ENCODE measurements around the gene COL9A2. TPM values are rescaled to one million over a fixed set of nuclear protein-coding genes. Genes with fewer than 3 reads are reported as not detected.

COL9A2 gene
- total RNA-seq, 4 donors from 2014 or later = 5.4 to 43.0 (median 14.6) TPM

DNA sequence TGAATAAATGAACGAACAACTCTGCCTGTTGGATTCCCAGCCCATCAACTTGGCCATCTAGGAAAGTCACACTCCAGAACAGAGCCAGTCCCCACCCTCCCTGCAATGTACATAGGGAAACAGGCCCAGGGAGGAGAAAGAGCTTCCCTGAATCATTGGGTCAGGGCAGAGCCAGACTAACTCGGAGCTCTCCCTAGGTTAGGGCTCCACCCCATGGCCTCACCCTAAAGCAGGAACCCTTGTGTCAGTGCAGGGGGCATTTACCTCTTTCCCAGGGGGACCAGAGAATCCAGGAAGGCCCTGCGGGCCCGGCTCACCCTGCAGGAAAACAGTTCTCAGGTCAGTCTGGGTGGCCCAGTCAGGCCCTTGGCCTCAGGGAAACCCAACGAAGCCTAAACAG, 11.6 kb downstream of the COL9A2 start:
- Histone ChIP-seq H3K4me1 (no peaks in the 10 kb centered on the region), H3K27ac (no peak overlapping the region), H3K9me3 (no peaks in the 10 kb centered on the region), H3K36me3 (no peaks in the 10 kb centered on the region), H3K4me3 (no peak overlapping the region), H3K27me3 (no peaks in the 10 kb centered on the region)
- in situ Hi-C loops (cut with MboI; ENCODE audit: low pct_ligation_motif_present in 1 of 4, low pct_unique_long_range_greater_than_20kb in 1 of 4, low sequenced_read_pairs in 3 of 4) (no loop called here), intact Hi-C loops (cut with DNase I; ENCODE audit: low total_unique reads) (no loop called here)
- DNase-seq = no peak
- WGBS, 2 donors (ENCODE audit: low coverage in 1 of 2) = 80% methylated on average over 1 to 5 of the region's 5 CpGs
- TF ChIP-seq EP300 (IDR thresholded peaks at IDR 0.05; ENCODE audit: low read depth) (no peak), POLR2AphosphoS5 (IDR thresholded peaks at IDR 0.05) (no peak)

- H3K36me3 ChIP-seq = no peaks in the 10 kb centered on the region
- WGBS, 2 donors (ENCODE audit: low coverage in 1 of 2) = 90% methylated on average over 30 of the region's 33 CpGs; no CpG with 5 or more reads in 1 of the 2 donors
- DNase-seq = no peak
- intact Hi-C loops (cut with DNase I; ENCODE audit: low total_unique reads) (no loop called here), in situ Hi-C loops (cut with MboI; ENCODE audit: low pct_ligation_motif_present in 1 of 4, low pct_unique_long_range_greater_than_20kb in 1 of 4, low sequenced_read_pairs in 3 of 4) (no loop called here)
- TF ChIP-seq EP300 (IDR thresholded peaks at IDR 0.05; ENCODE audit: low read depth) (no peak), POLR2AphosphoS5 (IDR thresholded peaks at IDR 0.05) (no peak), POLR2A (IDR thresholded peaks at IDR 0.05) (no peak), CTCF (IDR thresholded peaks at IDR 0.05) (no peak)
- no peak overlapping the region for H3K4me3 ChIP-seq
- no peak overlapping the region for H3K27ac ChIP-seq
- H3K27me3 ChIP-seq = no peaks in the 10 kb centered on the region
- H3K4me1 ChIP-seq = no peaks in the 10 kb centered on the region
- no peaks in the 10 kb centered on the region for H3K9me3 ChIP-seq
These were observed 13.3 kb downstream of the COL9A2 start for GRCh38 chr1:40303790-40304189.

GRCh38 chr1:40303051-40303771, 13.9 kb downstream of the COL9A2 start:
- 96% methylated on average over 31 of the region's 38 CpGs; no CpG with 5 or more reads in 1 of the 2 donors for WGBS, 2 donors (ENCODE audit: low coverage in 1 of 2)
- no peaks in the 10 kb centered on the region for H3K27me3 ChIP-seq
- TF ChIP-seq POLR2A (IDR thresholded peaks at IDR 0.05) (no peak), EP300 (IDR thresholded peaks at IDR 0.05; ENCODE audit: low read depth) (no peak), POLR2AphosphoS5 (IDR thresholded peaks at IDR 0.05) (no peak), CTCF (IDR thresholded peaks at IDR 0.05) (no peak)
- intact Hi-C loops (cut with DNase I; ENCODE audit: low total_unique reads) = no loop called here
- H3K9me3 ChIP-seq = no peaks in the 10 kb centered on the region
- H3K36me3 ChIP-seq = no peaks in the 10 kb centered on the region
- H3K4me1 ChIP-seq = no peaks in the 10 kb centered on the region
- in situ Hi-C loops (cut with MboI; ENCODE audit: low pct_ligation_motif_present in 1 of 4, low pct_unique_long_range_greater_than_20kb in 1 of 4, low sequenced_read_pairs in 3 of 4) = no loop called here
- H3K4me3 ChIP-seq = no peak overlapping the region
- DNase-seq = no peak
- H3K27ac ChIP-seq = no peak overlapping the region

DNA sequence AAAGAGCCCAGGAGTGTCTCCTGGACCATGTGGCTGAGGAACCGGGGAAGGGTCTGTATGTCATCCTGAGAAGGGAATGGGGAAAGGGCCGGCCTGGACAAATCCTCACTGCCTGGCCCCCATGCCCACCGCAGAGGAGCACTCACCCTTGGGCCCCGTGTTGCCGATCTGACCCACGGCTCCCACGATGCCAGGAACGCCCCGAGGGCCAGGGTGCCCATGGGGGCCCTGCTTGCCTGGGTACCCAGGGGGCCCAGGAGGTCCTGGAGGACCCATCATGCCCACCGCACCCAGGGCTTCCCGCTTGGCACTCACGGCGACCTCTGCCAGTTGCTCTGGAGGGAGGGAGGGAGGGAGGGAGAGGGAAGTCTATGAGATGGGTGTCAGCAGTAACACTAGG, 14.6 kb downstream of the COL9A2 start:
- in situ Hi-C loops (cut with MboI; ENCODE audit: low pct_ligation_motif_present in 1 of 4, low pct_unique_long_range_greater_than_20kb in 1 of 4, low sequenced_read_pairs in 3 of 4) = no loop called here
- H3K27ac ChIP-seq = no peak overlapping the region
- no peaks in the 10 kb centered on the region for H3K4me1 ChIP-seq
- H3K27me3 ChIP-seq = no peaks in the 10 kb centered on the region
- no peak for DNase-seq
- intact Hi-C loops (cut with DNase I; ENCODE audit: low total_unique reads) = no loop called here
- H3K36me3 ChIP-seq = no peaks in the 10 kb centered on the region
- no peaks in the 10 kb centered on the region for H3K9me3 ChIP-seq
- 88% methylated on average over 13 of the region's 13 CpGs; no CpG with 5 or more reads in 1 of the 2 donors for WGBS, 2 donors (ENCODE audit: low coverage in 1 of 2)
- no peak for TF ChIP-seq CTCF (IDR thresholded peaks at IDR 0.05)
- no peak for TF ChIP-seq POLR2A (IDR thresholded peaks at IDR 0.05)
- no peak for TF ChIP-seq EP300 (IDR thresholded peaks at IDR 0.05; ENCODE audit: low read depth)
- no peak for TF ChIP-seq POLR2AphosphoS5 (IDR thresholded peaks at IDR 0.05)
- H3K4me3 ChIP-seq = no peak overlapping the region
